ENCODE data around the gene MKNK1. TPM values are rescaled to one million over a fixed set of nuclear protein-coding genes. Genes with fewer than 3 reads are reported as not detected.

Gene MKNK1
- total and polyA plus RNA-seq, 2 of the 8 experiments (the other 6 are each of a cell fraction or from before 2014, with no cell fraction given): 13.9 to 21.5 TPM

DNA sequence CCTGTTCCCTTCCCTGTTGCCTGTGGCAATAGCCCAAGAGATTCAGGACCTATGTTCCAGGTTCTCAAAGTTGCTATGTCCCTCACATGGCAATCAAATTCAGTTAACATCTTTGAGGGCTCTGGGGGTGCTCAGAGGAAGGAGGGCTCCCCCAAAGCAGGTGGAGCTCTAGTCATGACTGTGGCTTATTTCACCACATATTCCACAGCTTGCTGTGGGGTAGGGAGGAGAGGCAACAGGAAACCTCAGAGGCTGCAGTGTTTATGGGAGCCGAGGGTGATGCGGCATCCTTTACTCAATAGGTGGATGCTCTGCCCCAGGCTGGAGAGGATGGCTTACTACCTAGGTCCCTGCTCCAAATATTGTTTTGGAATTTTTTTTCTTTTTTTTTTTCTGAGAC is 1.2 kb upstream of the MKNK1 start:
- H2AK5ac ChIP-seq (ENCODE audit: low read depth, low read length): no peak overlapping the region
- no peak for FAIRE-seq
- no peak overlapping the region for H4K91ac ChIP-seq (replicated peaks; ENCODE audit: insufficient read length, low read length)
- H3K18ac ChIP-seq (ENCODE audit: extremely low read depth, low read length): no peak overlapping the region
- 0 out of 7 replicates have a peak, but pooled peaks cover 0 to 2% (median 0%) of the 10 kb centered on the region in 4 experiments for H3K27me3 ChIP-seq (replicated peaks in 1 of 4; ENCODE audit: control insufficient read depth in 3 of 4, extremely low read depth in 1 of 4, insufficient read depth in 3 of 4, low read length in 3 of 4)
- ChIA-PET POLR2A (ENCODE audit: partially characterized antibody) (interaction anchor here (1.4 to 2.3 kb wide), 5 partner anchors 9 to 63 kb away, joined by 4 to 15 read pairs (median 7); partner anchors contain the start of genes ATPAF1 and MOB3C), CTCF (ENCODE audit: partially characterized antibody) (interaction anchor here (1.7 to 10.7 kb wide), 6 partner anchors 14 to 128 kb away, joined by 4 to 126 read pairs (median 32); partner anchors contain the start of gene MOB3C)
- H3K79me2 ChIP-seq (ENCODE audit: control insufficient read depth in 1 of 2, insufficient read depth in 2 of 2, low read length in 2 of 2): no peaks in the 10 kb centered on the region
- no peaks in the 10 kb centered on the region; a peak in 1 of 8 replicates for H3K36me3 ChIP-seq (ENCODE audit: control insufficient read depth in 2 of 4, insufficient read depth in 4 of 4, low read length in 3 of 4)
- H2BK20ac ChIP-seq (ENCODE audit: low read length): no peak overlapping the region
- peaks cover 3% of the 10 kb centered on the region; the same call in 1 of the 2 replicates for H3K79me1 ChIP-seq (ENCODE audit: low read depth, low read length)
- WGBS, 2 experiments (ENCODE audit: extremely low coverage in 1 of 2, insufficient coverage in 1 of 2, insufficient read length in 1 of 2, insufficient replicate concordance in 2 of 2, low coverage in 1 of 2, low lambda C conversion rate in 2 of 2, missing lambda C conversion rate in 1 of 2): 96% methylated on average over 2 of the region's 2 CpGs; no CpG with 5 or more reads in 1 of the 2 experiments
- H3K4me1 ChIP-seq (replicated peaks in 1 of 4; ENCODE audit: control insufficient read depth in 3 of 4, insufficient read depth in 4 of 4, low read length in 3 of 4): peaks cover 0 to 8% (median 3%) of the 10 kb centered on the region in 4 experiments; a peak in 4 of 7 replicates
- H4K20me1 ChIP-seq (replicated peaks in 1 of 2; ENCODE audit: control insufficient read depth in 1 of 2, insufficient read depth in 2 of 2, low read length in 2 of 2): peaks cover 0 to 3% of the 10 kb centered on the region in 2 experiments
- no peak overlapping the region for H2BK120ac ChIP-seq (replicated peaks; ENCODE audit: low read depth, low read length)
- H4K5ac ChIP-seq (ENCODE audit: insufficient read length, low read depth, low read length): no peak overlapping the region
- H3K9me3 ChIP-seq (ENCODE audit: insufficient read depth in 2 of 2, low read depth in 1 of 2, low read length in 1 of 2): no peaks in the 10 kb centered on the region
- no peak overlapping the region for H3K23ac ChIP-seq (ENCODE audit: insufficient read length)
- H4K8ac ChIP-seq (ENCODE audit: extremely low read depth, insufficient read depth, low read length): no peak overlapping the region
- H3K4me2 ChIP-seq (ENCODE audit: insufficient read depth in 1 of 2, low read depth in 2 of 2, low read length in 2 of 2): peak overlapping the region in 1 of 2 experiments; percentile 90; a peak in 1 of 4 replicates
- no peak overlapping the region for H3K14ac ChIP-seq (ENCODE audit: insufficient read length)
- H2BK5ac ChIP-seq (ENCODE audit: low read depth, low read length): no peak overlapping the region
- H3K4ac ChIP-seq (replicated peaks; ENCODE audit: insufficient read length, low read depth, low read length): no peak overlapping the region
- no peak overlapping the region for H2AFZ ChIP-seq (ENCODE audit: low read length)
- H3K27ac ChIP-seq (ENCODE audit: low read depth, low read length): no peak overlapping the region
- peak overlapping the region; percentile 89; the same call in 1 of the 2 replicates for H2BK15ac ChIP-seq (ENCODE audit: low read length)
- peak overlapping the region in 1 of 4 experiments; percentile 70; a peak in 1 of 8 replicates for H3K4me3 ChIP-seq (ENCODE audit: extremely low read depth in 1 of 4, insufficient read depth in 2 of 4, low read depth in 3 of 4, low read length in 4 of 4)
- no peak overlapping the region for H3K56ac ChIP-seq (replicated peaks; ENCODE audit: insufficient read length, low read depth, low read length)
- DNase-seq (ENCODE audit: low read depth in 1 of 2, low spot score in 2 of 2): no peak
- no peak overlapping the region for H3K9ac ChIP-seq (replicated peaks in 1 of 4; ENCODE audit: extremely low read depth in 1 of 4, low read depth in 3 of 4, low read length in 3 of 4)
- peaks cover 6% of the 10 kb centered on the region; the same call in 1 of the 2 replicates for H3K23me2 ChIP-seq (ENCODE audit: low read depth, low read length)
- TF ChIP-seq YY1 (IDR thresholded peaks at IDR 0.05; ENCODE audit: low read depth, low read length): no peak
- H2BK12ac ChIP-seq (ENCODE audit: low read depth, low read length): no peak overlapping the region

All from H1 (cell line).